Epithelial cell of esophagus (primary cell): Measurements from ENCODE around the gene PATL1.

Experiments used
- DNase-seq: peaks from one replicate; pipeline ENCODE4 v3.0.0; 2010; ENCODE audit warnings: low read depth
- H3K4me3 ChIP-seq: 2 replicates; pipeline ENCODE4 v1.5.1; 2011; ENCODE audit warnings: mild to moderate bottlenecking, low read length, control low read depth
- TF ChIP-seq, protein P1 (sequence below): IDR thresholded peaks from 2 replicates; pipeline ENCODE4 v1.5.1; 2011; ENCODE audit warnings: low read depth, mild to moderate bottlenecking, low read length, control low read depth, inconsistent platforms; ENCODE audit not compliant: insufficient read depth; ENCODE audit errors: missing control alignments

PATL1 gene

DNA sequence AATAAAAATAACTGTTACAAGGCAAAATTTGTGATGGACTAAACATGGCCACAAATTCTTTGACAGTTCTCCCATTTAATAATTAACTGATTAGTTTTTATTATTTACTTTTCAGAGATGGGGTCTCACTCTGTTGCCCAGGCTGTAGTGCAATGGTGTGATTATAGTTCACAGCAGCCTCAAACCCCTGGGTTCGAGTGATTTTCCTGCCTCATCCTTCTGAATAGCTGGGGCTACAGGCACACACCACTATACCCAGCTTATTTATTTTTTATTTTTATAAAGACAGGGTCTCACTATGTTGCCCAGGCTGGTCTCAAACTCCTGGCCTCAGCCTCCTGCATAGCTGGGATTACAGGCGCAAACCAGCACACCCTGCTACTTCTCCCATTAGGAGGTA, 4.5 kb upstream of the PATL1 start:
- no peak overlapping the region for H3K4me3 ChIP-seq
- TF ChIP-seq, protein P1, sequence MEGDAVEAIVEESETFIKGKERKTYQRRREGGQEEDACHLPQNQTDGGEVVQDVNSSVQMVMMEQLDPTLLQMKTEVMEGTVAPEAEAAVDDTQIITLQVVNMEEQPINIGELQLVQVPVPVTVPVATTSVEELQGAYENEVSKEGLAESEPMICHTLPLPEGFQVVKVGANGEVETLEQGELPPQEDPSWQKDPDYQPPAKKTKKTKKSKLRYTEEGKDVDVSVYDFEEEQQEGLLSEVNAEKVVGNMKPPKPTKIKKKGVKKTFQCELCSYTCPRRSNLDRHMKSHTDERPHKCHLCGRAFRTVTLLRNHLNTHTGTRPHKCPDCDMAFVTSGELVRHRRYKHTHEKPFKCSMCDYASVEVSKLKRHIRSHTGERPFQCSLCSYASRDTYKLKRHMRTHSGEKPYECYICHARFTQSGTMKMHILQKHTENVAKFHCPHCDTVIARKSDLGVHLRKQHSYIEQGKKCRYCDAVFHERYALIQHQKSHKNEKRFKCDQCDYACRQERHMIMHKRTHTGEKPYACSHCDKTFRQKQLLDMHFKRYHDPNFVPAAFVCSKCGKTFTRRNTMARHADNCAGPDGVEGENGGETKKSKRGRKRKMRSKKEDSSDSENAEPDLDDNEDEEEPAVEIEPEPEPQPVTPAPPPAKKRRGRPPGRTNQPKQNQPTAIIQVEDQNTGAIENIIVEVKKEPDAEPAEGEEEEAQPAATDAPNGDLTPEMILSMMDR, result no peak
- no peak for DNase-seq

DNA sequence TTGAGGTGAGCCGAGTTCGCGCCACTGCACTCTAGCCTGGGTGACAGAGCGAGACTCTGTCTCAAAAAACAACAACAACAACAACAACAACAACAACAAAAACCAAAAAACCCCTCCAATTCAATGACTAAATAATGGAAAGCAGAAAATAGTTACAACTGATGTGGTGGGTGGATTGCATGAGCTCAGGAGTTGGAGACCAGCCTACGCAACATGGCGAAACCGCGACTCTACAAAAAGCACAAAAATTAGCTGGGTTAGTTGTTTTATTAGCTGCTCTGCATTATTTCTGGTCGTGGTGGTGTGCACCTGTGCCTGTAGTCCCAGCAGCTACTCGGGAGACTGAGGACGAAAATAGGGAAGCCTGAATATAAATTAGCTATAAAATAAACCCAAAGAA, 2.6 kb upstream of the PATL1 start:
- no peak overlapping the region for H3K4me3 ChIP-seq
- no peak for DNase-seq
- TF ChIP-seq, protein P1, result no peak

DNA sequence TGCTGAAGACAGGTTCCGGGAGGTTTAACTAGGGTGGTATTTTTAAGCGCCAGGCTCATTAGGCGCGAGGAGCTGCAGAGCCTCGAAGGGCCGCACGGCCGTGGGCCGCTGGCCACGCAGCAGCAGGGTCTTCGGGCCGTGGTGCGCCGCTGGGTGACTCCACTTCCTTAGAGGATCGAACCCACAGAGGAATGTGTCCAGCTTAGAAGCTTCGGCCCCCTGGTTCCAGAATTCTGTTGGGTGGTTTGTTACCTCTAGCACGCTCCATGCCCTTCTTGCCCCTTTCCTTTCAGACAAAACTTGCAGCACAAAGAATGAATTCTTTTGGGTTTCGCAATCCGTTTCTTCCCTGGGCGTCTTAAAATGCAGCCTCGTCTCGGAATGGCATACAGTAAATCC, 773 bp upstream of the PATL1 start:
- H3K4me3 ChIP-seq, result peak overlapping the region; percentile 80
- peak; percentile 61 for DNase-seq
- TF ChIP-seq, protein P1, result no peak

DNA sequence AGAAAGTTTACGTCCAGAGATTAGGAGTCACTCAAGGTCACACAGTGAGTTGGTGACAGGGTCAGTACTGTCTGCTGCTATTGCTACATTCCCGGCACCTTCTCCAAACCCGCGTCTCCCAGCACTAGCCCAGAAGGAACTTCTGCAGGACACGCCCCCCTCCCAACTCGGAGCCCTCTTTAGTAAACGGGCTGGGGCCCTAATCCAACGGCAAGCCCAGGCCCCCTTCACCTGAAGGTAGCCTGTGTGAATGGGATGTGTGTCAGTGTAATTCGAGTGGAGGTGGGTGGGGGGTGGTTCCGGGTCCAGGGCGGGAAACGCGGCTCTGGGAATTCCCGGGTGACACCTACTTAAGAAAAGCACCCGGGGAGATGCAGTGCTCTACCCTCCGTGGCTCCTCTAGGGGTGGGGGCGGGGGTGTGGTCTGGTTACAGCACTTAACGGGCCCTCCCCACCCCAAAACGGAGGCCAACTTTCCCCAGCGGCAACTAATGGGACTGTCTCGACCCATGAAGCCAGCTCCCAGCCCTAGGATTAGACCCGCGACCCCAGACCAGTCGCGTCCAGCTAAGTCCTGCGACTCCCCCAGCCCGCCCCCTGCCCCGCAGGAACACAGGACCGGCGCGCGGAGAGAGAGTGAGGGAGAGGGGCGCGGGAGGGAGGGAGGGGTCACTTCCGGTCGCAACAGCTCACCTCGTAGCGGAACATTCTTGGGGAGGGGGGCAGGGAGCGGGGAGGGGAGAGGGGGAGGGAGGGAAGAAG, 468 bp downstream of the PATL1 start:
- peak; percentile 54 for DNase-seq
- peak overlapping the region; percentile 72 for H3K4me3 ChIP-seq
- TF ChIP-seq, protein P1, result peak; percentile 20

DNA sequence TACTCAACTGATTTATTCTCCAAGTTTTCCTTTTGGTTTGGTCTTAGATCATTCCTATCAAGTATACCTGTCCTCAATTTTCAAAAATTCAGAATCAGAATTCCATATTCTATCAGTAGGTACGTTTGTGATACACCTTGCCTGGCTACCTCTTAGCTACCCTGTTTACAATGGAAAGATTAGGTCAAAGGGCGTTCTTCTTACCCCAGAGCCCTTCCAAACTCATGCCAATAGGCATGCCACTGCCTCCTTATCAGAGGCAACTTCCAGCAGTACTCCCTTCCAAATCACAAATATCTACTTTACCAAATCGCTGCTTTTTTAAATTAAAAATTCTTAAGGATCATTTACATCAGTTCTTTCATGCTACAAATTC, 1.0 kb downstream of the PATL1 start:
- DNase-seq, result peak; percentile 3
- TF ChIP-seq, protein P1, result no peak
- H3K4me3 ChIP-seq, result peak overlapping the region; percentile 72

DNA sequence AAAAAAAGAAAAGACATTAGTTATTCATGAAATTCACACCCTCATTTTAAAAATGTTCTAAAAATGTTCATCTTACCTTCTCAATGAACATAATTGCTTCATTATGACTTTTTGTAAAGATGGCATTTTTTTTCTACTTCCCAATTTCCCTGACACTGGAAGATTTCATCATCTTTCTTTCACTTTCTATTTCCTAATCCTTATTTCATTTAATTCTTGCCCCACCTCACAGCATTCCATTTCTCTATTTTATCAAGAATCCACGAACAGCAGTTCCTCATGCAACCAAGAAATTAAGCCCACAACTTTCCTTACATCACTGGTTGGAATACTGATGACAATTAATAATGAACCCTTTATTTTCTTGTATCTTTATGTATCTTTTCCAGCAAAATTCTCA, 1.9 kb downstream of the PATL1 start:
- TF ChIP-seq, protein P1, result no peak
- DNase-seq, result no peak
- H3K4me3 ChIP-seq, result no peak overlapping the region

DNA sequence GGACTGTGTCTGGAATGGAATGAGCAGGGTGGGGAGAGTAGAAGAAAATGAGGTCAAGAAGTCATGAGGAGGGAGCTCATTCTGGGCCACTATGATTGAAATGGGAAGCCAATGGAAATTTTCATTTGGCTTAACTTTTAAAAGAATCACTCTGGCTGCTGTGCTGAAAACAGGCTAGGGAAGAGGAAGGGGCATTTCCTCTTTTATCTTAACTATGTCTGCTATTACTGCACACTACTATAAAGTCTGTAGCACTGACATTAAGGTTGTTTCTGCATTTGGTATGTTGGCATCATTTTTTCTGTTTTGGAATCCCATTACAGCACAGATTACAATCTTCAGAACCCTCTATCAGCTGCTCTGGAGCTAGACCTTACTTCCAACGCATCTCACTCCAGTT, 8.2 kb downstream of the PATL1 start:
- DNase-seq, result no peak
- TF ChIP-seq, protein P1, result no peak

More for the DNA sequence above, 8.2 kb downstream of the PATL1 start:
- no peak overlapping the region for H3K4me3 ChIP-seq
